NB4 (cell line): ENCODE measurements around the gene MCC.

Source experiments
- DNase-seq: peaks from one replicate; pipeline ENCODE4 v3.0.0; 2010; ENCODE audit warnings: low read depth
- H3K4me3 ChIP-seq: one replicate; pipeline ENCODE4 v1.5.1; 2011; ENCODE audit warnings: mild to moderate bottlenecking, low read depth, low read length, moderate library complexity
- MYC ChIP-seq: IDR thresholded peaks from 2 replicates; pipeline ENCODE4 v1.6.1; 2011; ENCODE audit warnings: low read depth, low read length
- POLR2A ChIP-seq: IDR thresholded peaks from 2 replicates; pipeline ENCODE4 v1.6.1; 2011; ENCODE audit warnings: mild to moderate bottlenecking; ENCODE audit not compliant: insufficient read length; ENCODE audit errors: extremely low read depth
- TF ChIP-seq, protein P1 (sequence below): IDR thresholded peaks from one replicate; pipeline ENCODE4 v1.5.1; 2012; ENCODE audit warnings: low read depth, low read length
- TF ChIP-seq, protein P2 (sequence below): IDR thresholded peaks from 2 replicates; pipeline ENCODE4 v1.6.1; 2011; ENCODE audit warnings: low read depth, low read length

The MCC gene

DNA sequence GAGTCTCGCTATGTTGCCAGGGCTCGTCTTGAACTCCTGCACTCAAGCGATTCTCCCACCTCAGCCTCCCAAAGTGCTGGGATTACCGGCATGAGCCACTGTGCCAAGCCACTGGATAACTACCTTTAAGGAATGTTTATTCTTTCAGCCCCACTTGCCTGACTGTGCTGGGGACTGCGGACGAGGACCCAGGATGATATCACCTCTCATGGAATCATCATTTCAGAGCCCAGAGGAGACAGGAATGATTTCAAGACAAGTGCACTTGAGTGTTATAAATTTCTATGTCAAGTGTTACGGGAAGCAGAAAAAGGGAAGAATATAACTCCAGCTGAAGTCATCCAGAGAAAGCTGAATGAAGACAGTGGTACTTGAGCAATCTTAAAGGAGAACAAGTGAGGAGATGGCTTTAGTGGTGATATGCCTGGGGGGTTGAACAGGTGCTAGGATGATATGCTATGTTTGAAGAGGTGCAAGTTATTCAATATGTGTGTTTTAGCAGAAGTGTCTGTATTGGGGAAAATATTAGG, 402.3 kb downstream of the MCC start:
- no peak for TF ChIP-seq POLR2A
- TF ChIP-seq, protein P1, sequence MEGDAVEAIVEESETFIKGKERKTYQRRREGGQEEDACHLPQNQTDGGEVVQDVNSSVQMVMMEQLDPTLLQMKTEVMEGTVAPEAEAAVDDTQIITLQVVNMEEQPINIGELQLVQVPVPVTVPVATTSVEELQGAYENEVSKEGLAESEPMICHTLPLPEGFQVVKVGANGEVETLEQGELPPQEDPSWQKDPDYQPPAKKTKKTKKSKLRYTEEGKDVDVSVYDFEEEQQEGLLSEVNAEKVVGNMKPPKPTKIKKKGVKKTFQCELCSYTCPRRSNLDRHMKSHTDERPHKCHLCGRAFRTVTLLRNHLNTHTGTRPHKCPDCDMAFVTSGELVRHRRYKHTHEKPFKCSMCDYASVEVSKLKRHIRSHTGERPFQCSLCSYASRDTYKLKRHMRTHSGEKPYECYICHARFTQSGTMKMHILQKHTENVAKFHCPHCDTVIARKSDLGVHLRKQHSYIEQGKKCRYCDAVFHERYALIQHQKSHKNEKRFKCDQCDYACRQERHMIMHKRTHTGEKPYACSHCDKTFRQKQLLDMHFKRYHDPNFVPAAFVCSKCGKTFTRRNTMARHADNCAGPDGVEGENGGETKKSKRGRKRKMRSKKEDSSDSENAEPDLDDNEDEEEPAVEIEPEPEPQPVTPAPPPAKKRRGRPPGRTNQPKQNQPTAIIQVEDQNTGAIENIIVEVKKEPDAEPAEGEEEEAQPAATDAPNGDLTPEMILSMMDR: no peak
- no peak for DNase-seq
- no peak overlapping the region for H3K4me3 ChIP-seq

DNA sequence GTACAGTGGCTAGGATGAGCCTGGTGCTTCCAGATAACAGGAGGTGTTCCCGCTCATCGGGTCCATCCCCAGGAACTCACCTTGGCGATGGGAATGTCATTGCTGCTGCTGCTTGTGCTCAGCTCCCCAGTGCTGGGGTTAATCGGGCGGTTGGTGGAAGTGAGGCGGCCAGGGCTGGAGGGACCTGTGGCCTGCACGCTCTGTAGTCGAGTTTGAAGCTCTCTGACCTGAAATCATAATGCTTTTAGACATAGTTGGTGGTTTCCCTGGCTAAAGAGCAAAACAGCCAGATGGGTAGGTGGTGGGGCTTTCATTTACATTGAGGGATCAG, 403.2 kb downstream of the MCC start:
- TF ChIP-seq, protein P2, sequence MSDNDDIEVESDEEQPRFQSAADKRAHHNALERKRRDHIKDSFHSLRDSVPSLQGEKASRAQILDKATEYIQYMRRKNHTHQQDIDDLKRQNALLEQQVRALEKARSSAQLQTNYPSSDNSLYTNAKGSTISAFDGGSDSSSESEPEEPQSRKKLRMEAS: no peak
- no peak for TF ChIP-seq POLR2A
- TF ChIP-seq, protein P1: no peak
- TF ChIP-seq MYC: no peak
- no peak overlapping the region for H3K4me3 ChIP-seq
- DNase-seq: no peak

DNA sequence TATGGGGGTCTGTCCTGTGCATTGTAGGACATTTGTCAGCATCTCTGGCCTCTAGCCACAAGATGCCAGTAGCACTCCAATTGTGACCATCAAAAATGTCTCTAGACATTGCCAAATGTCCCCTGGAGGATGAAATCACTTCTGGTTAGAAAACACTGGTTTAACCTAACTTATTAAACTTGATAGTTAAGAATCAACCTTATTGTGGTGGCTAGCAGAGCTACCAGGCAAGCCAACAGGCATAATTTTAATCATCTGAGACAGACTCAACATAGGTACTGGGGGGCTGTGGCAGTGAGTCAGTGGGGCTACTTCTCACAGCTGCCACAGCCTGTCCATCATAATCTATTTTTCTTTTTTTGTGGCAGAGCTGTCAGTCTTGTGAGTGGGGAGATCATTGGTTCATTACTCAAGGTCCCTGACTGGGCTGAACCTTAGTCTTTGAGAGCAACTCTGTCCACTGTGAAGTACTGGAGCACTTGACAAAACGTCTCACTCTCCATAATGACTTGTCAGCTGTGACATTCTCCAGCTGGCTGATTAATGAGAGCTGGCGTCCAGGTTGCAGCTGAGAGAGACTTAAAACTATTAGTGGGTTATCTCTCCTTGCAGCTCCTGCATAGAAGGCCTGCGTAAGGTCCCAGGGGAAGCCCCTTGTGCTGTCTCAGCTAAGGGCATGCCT, 403.7 kb downstream of the MCC start:
- DNase-seq: no peak
- no peak for TF ChIP-seq POLR2A
- TF ChIP-seq, protein P1: no peak
- no peak for TF ChIP-seq MYC
- TF ChIP-seq, protein P2: no peak
- H3K4me3 ChIP-seq: no peak overlapping the region

DNA sequence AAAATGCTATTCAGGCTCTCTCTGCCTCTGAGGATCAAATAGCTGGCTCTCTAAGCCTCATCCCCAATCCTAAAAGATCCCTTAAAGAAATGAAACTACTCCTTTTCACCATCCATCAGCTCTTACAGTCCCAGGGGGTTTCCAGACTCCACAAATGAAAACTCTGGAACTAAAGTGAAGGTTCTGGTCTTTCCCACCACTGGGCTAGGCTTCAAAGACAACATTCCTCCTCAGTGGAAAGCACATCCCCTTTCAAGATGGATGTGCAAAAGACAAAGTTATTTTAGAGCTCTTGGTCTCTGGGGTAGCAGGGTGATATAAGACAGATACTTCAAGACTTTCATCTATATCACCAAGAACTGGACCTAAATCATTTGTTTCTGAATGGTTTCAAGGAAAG, 404.8 kb downstream of the MCC start:
- TF ChIP-seq MYC (no peak), POLR2A (no peak)
- TF ChIP-seq, protein P1: no peak
- TF ChIP-seq, protein P2: no peak
- no peak overlapping the region for H3K4me3 ChIP-seq
- no peak for DNase-seq

DNA sequence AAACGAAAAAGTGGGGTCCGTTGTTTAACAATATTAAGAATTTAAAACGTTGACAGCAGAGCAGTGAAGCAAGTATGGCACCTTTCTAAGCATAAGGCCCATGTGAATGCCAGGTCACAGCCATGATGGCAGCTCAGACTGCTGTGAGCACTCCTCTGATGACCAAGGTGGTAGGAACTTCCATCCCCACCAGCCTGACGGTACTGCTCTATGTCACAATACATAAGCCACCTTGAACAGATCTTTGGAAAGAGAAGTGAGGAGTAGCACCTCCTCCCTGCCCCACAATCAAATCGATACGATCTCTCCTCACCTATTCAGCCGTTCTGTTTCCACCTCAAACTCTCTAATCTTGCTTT, 405.7 kb downstream of the MCC start:
- H3K4me3 ChIP-seq: no peak overlapping the region
- TF ChIP-seq, protein P2: no peak
- TF ChIP-seq POLR2A (no peak), MYC (no peak)
- TF ChIP-seq, protein P1: no peak

More for the DNA sequence above, 405.7 kb downstream of the MCC start:
- DNase-seq: no peak
